SW 1271 (cell line): Measurements from ENCODE around the gene NAV2.
"Not testable (repeated sequence)": the region's sequence is repeated elsewhere in the genome, so short reads cannot be mapped to it uniquely, and the experiment has no call there.

Experiments
- DNase-seq, 2 experiments: peaks; one replicate each; lab custom pipeline; 2025; lab: John Stamatoyannopoulos, UW

NAV2 gene

GRCh38 chr11:20000351-20001134 lies 287.9 kb downstream of the NAV2 start:
- DNase-seq: no peak

DNA sequence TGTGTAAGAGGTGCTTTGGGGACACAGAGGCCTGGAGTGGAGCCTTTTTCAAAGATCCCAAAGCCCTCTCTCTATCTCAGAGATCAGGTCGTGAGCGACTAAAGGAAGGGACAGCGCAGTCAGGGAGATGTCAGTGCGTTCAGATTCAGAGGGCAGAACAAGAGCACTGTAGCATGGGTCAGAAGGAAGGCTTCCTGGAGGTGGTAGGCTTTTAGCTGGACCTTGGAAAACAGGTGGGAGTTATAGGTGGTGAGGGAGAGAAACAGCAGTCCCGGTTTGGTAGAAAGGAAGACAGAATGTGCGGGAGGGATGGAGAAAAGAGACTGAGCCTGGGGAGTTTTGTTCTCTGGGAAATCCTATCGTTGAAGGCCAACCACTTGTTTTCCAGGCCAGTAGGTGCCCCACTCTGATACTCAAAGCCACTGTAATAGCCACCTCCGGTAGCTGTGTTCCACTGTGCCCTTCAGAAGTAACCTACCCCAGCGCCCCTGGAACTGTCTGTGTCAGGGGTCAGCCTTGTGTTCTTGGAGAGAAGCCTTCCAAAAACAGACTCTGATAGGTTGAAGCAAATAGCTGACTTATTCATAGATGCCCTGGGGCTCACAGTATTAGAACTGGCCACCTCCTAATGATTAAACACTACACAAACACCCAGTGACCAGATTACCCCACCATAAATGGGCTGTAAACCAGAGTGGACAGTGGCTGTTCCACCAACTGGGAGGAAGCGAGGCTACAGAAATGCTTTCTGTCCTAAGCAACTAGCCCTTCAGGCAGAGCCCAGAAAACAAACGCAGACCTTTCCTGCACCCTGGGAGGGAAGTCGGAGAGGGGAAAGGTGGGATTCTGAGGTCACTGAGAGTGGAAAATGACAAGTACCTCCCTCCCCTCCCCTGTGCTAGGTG lies 289.9 kb downstream of the NAV2 start:
- DNase-seq: no peak

DNA sequence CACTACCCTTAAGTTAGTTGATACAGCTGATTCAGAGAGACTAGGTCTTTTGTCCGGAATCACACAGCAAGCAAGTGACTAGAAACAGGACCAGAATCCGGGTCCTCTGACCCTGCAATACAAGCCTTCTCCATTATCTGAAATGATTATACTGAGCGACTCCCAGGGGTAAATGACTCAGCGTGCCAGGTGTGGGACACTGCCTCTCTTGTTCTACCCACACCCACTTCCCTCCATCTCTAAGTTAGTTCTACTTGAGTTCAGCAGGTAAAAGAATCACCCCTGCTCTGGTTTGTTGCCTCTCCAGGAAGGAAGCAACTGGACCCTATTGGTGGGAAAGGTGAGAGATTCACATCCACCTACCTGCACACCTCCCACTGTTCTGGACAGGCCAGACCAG lies 290.7 kb downstream of the NAV2 start:
- no peak for DNase-seq

- no peak for DNase-seq
These were observed 292.2 kb downstream of the NAV2 start for GRCh38 chr11:20004866-20005265.

DNA sequence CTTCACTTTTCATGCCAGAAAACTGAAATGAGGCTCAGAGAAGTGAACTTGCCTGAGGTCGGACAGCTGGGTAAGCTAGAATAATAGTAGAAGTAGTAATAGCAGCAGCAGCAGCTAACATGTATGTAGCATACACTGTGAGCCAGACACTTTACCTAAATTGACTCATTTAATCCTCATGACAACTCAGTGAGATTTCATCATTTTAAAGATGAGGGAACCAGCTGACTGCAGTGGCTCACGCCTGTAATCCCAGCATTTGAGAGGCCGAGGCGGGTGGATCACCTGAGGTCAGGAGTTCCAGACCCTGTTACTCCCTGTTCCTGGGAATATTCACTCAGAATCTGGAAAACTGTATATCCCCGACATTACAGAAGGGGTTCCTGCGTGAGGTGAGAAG lies 293.1 kb downstream of the NAV2 start:
- DNase-seq: no peak

DNA sequence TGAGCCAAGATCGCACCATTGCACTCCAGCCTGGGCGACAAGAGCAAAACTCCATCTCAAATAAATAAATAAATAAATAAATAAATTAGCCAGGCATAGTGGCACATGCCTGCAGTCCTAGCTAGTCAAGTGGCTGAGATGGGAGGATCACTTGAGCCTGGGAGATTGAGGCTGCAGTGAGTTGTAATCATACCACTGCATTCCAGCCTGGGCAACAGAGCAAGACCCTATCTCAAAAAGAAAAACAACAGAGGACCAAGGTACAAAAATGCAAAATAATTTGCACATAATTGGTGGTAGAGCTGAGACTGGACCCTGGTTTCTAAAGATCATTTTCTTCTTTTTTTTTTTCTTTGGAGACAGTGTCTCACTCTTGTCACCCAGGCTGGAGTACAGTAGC lies 294.0 kb downstream of the NAV2 start:
- not testable (repeated sequence) for DNase-seq

- no peak for DNase-seq
These were observed 294.7 kb downstream of the NAV2 start for GRCh38 chr11:20007386-20007785.

DNA sequence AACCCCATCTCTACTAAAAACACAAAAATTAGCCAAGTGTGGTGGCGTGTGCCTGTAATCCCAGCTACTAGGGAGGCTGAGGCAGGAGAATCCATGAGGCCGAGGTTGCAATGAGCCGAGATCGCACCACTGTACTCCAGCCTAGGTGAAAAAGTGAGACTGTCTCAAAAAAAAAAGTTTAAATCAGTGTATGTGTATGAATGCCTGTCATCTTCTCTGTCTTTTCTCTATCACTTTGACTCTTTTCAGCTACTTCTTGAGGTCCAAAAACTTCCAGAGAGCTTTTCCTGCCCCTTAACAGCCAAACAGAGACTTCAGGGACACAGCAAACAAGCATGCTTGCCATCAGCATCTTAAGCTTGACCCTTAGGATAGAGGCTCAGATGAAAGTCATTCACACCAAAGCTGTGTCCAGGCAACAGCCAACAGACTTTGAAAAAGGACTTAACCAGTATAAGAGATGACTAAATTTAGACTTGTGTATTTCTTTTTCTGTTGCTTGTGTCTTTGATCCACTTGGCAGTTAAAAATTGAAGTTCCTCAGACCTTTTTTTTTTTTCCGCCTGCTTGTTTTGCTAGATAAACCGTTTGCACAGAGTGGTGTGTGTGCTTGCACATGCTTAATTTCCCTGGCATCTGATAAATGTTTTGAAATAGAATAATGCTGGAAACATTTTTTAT lies 295.7 kb downstream of the NAV2 start:
- DNase-seq: no peak

GRCh38 chr11:20008871-20009644 lies 296.4 kb downstream of the NAV2 start:
- DNase-seq: no peak

DNA sequence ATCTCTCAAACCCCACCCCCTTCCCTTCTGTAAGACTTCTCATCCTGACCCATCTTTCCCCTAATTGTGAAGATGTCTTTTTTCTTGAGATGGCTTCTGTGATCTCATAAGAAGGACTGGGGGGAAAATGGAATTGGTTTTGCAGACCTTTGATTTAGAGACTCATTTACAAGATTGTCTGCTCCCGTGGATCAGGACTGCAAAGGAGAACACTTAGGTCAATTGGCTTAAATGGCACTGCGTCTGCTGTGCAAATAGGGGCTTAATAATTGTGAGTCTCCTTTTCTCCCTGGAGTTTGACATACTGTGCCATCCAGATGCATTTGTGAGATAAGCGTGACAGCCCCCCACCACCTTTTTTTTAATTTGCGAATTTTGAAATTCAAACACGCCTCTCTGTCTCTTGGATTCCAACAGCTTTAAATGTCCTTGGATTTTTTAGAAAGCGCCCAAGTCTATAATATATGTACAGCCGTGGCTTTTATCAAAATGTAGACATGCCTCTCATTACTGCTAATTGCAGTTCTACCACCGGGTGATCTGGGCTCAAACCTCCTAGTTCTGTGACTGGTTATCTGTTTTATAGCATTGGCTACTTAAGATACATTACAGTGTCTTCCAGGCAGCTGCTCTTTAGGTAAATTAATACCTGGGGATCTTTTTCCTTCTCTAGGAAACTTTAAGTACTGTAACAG lies 297.7 kb downstream of the NAV2 start:
- no peak for DNase-seq

- DNase-seq: no peak
These were observed 298.2 kb downstream of the NAV2 start for GRCh38 chr11:20010851-20011225.

- no peak for DNase-seq
These were observed 298.8 kb downstream of the NAV2 start for GRCh38 chr11:20011307-20011951.

DNA sequence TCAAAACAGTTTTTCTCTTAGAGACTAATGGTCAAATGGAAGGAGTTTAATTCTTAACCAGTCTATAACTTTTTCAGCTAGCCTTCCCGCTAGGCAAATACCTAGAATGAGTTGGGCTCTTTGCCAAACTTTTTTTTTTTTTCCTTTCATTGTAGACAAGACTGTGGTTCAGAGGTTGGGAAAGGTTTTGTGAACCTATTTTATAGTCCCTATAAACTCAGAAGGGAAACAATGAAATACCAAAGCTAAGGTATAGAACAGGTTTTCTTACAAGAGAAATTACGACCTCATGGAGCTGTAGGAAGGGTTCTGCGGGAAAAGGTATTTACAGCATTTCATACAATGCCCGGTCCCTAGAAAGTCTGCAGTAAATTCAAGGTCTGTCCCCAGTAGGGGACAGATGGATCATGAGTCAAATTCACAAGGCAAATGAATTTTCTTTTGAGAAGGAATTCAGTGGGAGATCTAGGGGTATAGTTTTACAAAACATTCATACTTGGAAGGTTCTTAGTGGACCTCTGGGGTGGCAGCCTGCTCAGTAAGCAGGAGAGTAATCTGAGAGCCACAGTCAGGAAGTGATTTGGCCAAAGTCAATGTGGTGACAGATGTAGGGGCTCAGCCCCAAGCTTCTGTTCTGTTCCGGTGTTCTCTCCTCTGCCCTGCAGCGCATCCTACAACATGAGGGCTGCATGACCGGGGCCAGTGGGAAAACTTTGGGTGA lies 300.9 kb downstream of the NAV2 start:
- DNase-seq: no peak

DNA sequence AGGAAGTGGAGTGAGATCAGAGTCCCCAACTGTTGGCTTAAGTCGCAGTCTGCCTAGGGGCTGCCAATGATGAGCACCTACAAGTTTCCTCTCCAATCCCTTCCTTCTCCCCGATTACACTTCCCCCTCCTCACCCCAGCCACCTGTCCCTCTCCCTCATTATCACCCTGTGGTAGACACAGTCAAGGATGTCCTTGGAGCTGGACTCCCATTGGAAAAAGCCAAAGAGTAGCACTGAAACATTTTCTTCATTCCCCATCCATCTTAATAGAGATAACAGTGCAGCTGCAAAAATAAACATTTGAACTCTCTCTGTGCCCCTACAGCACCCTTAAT lies 301.4 kb downstream of the NAV2 start:
- no peak for DNase-seq

DNA sequence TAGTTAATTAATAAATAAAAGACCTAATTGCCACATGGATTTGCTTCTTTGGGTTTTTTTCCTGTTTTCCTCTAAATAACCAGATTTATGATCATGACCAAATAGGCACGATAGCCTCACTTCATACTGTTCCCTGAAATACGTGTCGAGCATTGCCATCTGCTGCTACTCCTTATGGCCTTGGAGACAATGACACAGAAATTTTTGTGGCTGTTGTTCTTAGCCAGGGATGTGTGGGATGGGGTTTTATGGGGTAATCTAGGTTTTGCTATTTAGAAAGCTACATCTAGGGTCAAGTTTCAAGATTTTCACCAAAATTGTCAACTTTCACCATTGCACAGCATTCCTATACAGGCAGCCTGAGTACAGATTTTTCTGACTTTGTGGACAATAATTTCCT lies 302.5 kb downstream of the NAV2 start:
- no peak for DNase-seq

DNA sequence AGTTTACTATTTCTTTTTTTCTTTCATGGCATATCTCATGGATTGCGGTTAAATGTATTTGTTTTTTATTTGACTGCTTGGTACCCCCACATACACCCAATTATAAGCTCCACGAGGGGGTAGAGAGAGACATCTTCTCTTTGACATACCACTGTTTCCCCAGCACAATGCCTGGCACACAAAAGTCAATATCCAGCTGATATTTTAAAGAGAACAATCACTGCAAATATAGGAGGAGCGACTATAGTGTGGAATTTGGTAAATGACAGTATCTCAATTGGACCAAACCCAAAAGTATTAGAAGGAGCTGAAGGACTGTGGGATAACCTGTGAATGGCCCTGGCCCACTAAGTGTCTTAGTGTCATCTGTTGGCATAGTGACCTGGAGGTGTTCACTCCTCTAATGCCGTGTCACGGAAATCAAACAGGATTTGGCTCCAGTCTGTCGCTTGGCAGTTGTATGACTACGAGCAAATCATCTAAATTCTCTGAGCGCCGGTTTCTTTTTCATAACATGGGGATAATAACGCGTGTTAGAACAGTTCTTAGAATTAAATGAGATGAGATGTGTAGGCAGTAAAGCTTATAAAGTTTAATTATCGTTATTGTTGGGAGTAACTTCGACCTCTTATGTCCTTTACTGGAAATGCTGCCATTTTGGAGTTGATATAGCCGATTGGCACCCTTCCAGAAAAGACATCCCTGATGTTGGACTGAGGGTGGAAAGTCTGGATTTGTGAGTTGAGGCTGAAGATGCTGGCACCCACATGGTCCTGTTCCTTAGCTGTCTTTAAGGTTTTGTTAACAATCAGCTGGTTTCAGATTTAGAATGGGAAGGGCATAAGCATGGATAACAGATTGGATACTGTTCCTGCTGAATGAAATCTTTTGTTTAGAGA lies 303.1 kb downstream of the NAV2 start:
- DNase-seq: no peak

GRCh38 chr11:20016526-20016925 lies 303.9 kb downstream of the NAV2 start:
- no peak for DNase-seq

DNA sequence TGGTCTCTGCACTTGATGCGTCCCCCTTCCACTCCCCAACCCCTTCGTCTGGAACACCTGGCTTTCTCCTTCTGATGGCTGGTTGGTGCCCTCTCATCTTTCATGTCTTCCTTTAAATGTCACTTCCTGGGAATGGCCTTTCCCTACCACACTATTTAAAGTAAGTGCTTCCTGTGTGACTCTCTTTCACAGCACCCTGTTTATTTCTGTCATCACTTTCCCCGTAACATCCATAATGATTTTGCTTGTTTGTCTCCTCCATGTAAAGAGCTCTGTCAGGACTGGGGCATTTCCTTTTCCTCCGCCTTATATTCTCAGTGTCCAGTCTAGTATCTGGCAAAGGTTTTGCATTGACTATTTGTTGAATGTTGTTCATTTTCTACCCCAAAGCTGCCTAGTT lies 304.7 kb downstream of the NAV2 start:
- no peak for DNase-seq

- no peak for DNase-seq
These were observed 307.6 kb downstream of the NAV2 start for GRCh38 chr11:20020198-20020597.
